Measurements from ENCODE around the gene LPGAT1. TPM values are rescaled to one million over a fixed set of nuclear protein-coding genes. Genes with fewer than 3 reads are reported as not detected.
"Not testable (repeated sequence)": the region's sequence is repeated elsewhere in the genome, so short reads cannot be mapped to it uniquely, and the experiment has no call there.

LPGAT1 gene
- total RNA-seq (ENCODE audit: insufficient read depth, low replicate concordance), result 71.7 TPM

- DNase-seq (ENCODE audit: low spot score), result peak; percentile 76
Measured at GRCh38 chr1:211830328-211831142, at the start of gene LPGAT1. Gene LPGAT1 (minus strand): TSS chr1:211830763. CDS start chr1:211829296, 1,467 bp downstream.

- DNase-seq (ENCODE audit: low spot score), result no peak
Measured at GRCh38 chr1:211879475-211879874, 48.9 kb upstream of the LPGAT1 start.

GRCh38 chr1:211876851-211877590 lies 46.5 kb upstream of the LPGAT1 start:
- no peak for DNase-seq (ENCODE audit: low spot score)

GRCh38 chr1:211875541-211875940 lies 45.0 kb upstream of the LPGAT1 start:
- DNase-seq (ENCODE audit: low spot score), result no peak

GRCh38 chr1:211874521-211875347 lies 44.2 kb upstream of the LPGAT1 start:
- DNase-seq (ENCODE audit: low spot score), result no peak

GRCh38 chr1:211873731-211874130 lies 43.2 kb upstream of the LPGAT1 start:
- DNase-seq (ENCODE audit: low spot score), result not testable (repeated sequence)

GRCh38 chr1:211870156-211870555 lies 39.6 kb upstream of the LPGAT1 start:
- DNase-seq (ENCODE audit: low spot score), result no peak

GRCh38 chr1:211865180-211865579 lies 34.6 kb upstream of the LPGAT1 start:
- no peak for DNase-seq (ENCODE audit: low spot score)

- no peak for DNase-seq (ENCODE audit: low spot score)
Measured at GRCh38 chr1:211859405-211859804, 28.8 kb upstream of the LPGAT1 start.

GRCh38 chr1:211851174-211851573 lies 20.6 kb upstream of the LPGAT1 start:
- no peak for DNase-seq (ENCODE audit: low spot score)

GRCh38 chr1:211843507-211844298 lies 13.1 kb upstream of the LPGAT1 start:
- DNase-seq (ENCODE audit: low spot score), result no peak

GRCh38 chr1:211843018-211843417 lies 12.5 kb upstream of the LPGAT1 start:
- DNase-seq (ENCODE audit: low spot score), result no peak

- DNase-seq (ENCODE audit: low spot score), result no peak
Measured at GRCh38 chr1:211842518-211842917, 12.0 kb upstream of the LPGAT1 start.

GRCh38 chr1:211839106-211839505 lies 8.5 kb upstream of the LPGAT1 start:
- no peak for DNase-seq (ENCODE audit: low spot score)

GRCh38 chr1:211833174-211833820 lies 2.7 kb upstream of the LPGAT1 start:
- DNase-seq (ENCODE audit: low spot score), result no peak

GRCh38 chr1:211832661-211833060 lies 2.1 kb upstream of the LPGAT1 start:
- DNase-seq (ENCODE audit: low spot score), result no peak

- DNase-seq (ENCODE audit: low spot score), result no peak
Measured at GRCh38 chr1:211831558-211832323, 1.2 kb upstream of the LPGAT1 start.

- DNase-seq (ENCODE audit: low spot score), result no peak
Measured at GRCh38 chr1:211830055-211830327, 572 bp downstream of the LPGAT1 start.

GRCh38 chr1:211829343-211830054 lies 1.1 kb downstream of the LPGAT1 start:
- DNase-seq (ENCODE audit: low spot score), result peak; percentile 31
